ENCODE data around the gene PRG2.

DNA sequence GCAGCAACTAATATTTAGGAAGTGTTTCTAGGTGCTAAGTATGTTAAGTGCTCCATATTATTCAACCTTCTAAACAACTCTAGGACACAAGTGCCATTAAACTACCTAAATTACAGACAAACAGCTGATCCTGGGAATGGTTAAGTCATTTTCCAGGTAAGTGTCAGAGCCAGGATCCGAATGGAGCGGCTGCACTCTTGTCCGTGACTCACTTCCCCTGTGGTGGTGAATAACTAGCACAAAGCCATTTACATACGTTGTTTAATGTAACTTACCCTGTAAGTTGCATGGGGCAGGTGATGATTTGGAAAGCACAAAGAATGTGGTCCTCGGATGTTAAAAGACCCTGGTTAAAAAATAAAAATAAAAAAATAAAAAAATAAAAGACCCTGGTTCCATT, 8.8 kb upstream of the PRG2 start:
- TF ChIP-seq, protein P1, sequence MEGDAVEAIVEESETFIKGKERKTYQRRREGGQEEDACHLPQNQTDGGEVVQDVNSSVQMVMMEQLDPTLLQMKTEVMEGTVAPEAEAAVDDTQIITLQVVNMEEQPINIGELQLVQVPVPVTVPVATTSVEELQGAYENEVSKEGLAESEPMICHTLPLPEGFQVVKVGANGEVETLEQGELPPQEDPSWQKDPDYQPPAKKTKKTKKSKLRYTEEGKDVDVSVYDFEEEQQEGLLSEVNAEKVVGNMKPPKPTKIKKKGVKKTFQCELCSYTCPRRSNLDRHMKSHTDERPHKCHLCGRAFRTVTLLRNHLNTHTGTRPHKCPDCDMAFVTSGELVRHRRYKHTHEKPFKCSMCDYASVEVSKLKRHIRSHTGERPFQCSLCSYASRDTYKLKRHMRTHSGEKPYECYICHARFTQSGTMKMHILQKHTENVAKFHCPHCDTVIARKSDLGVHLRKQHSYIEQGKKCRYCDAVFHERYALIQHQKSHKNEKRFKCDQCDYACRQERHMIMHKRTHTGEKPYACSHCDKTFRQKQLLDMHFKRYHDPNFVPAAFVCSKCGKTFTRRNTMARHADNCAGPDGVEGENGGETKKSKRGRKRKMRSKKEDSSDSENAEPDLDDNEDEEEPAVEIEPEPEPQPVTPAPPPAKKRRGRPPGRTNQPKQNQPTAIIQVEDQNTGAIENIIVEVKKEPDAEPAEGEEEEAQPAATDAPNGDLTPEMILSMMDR (IDR thresholded peaks at IDR 0.05): no peak
- TF ChIP-seq KAT7 (CRISPR knock-in tag; IDR thresholded peaks at IDR 0.05; ENCODE audit: borderline replicate concordance) (no peak), ZNF138 (CRISPR knock-in tag; conservative IDR thresholded peaks at IDR 0.05) (no peak)

Data from WTC11 (cell line).